Measurements from ENCODE around the gene POU5F1.

- TF ChIP-seq POLR2A (IDR thresholded peaks at IDR 0.05; ENCODE audit: low read depth, low read length) (no peak), POLR2AphosphoS5 (IDR thresholded peaks at IDR 0.05; ENCODE audit: low read depth, low read length) (no peak), SPI1 (IDR thresholded peaks at IDR 0.05; ENCODE audit: low read depth, low read length) (no peak), TAF1 (IDR thresholded peaks at IDR 0.05; ENCODE audit: low read depth, low read length) (no peak), PAX5 (IDR thresholded peaks at IDR 0.05; ENCODE audit: insufficient read depth, low read length, severe bottlenecking) (no peak)
Observed at GRCh38 chr6:31145386-31145785, 25.1 kb downstream of the POU5F1 start.
